HL-60/S4 treated with phorbol 12-myristate 13-acetate at 8.2 ng/mL for 4 days and 3 days (cell line): Measurements from ENCODE around the gene KIAA0319L.

ENCODE experiments used
- in situ Hi-C: fragments of 300-500 bp; cut with MboI; formaldehyde crosslinking; loops from 2 replicates; pipeline ENCODE4 v1.15.0; 2022; ENCODE audit warnings: low sequenced_read_pairs

KIAA0319L gene

DNA sequence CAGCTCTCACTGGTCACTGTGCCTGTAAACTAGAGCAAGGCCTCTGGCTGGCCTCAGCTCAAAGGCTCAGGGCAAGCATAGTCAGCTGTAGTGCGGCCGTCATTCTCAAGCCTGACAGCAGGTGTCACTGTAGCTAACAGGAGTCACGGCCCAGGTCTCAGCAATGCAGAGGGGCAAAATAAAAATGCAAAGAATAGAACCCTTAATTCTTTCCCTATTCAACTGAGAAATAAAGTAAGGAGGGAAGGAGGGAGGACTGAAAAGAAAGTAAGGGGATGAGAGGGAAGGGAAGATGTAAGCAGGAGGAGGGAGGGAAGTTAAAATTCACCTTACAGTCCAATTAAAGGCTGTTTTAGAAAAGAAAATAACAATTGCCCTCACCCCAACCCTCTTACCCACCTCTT lies 106.1 kb downstream of the KIAA0319L start:
- in situ Hi-C loops = no loop called here

- in situ Hi-C loops = no loop called here
These were observed 107.7 kb downstream of the KIAA0319L start for GRCh38 chr1:35449334-35450008.

DNA sequence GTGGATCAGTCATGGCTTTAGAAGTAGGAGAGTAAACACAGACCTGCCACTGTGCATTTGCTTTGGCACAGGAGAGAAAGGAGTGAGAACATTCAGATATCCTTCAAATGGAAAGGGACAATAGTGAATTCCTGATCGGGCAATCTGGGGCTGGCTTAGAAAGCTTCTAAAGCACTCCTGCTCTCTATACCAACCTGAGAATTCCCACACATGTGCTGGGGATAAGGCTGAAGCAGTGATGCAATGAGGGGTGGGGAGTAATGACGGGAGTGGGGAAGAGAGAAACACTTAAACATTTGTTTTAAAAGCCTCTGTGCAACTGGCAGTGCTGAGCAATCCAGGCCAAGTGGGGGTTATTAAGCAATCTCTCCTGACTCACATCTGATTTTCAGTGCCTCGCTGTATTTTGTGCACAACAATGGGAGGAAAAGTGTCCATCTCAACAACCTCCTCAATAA lies 108.8 kb downstream of the KIAA0319L start:
- in situ Hi-C loops = no loop called here

DNA sequence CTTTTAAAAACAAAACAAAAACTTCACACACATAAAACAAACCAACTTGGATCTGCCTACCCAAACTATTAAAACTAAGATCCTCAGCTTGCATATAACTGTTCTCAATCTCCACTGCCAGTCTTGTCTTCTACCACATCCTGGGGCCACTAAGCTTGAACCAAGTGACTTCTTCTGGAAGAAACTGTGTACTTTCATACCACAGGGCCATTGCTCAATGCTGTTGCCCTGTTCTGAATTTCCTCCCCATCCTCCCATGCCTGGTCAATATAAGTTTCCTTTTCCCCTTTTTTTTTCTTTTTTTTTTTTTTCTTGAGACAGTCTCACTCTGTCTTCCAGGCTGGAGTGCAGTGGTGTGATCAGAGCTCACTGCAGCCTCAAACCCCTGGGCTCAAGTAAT lies 109.9 kb downstream of the KIAA0319L start:
- in situ Hi-C loops = no loop called here

DNA sequence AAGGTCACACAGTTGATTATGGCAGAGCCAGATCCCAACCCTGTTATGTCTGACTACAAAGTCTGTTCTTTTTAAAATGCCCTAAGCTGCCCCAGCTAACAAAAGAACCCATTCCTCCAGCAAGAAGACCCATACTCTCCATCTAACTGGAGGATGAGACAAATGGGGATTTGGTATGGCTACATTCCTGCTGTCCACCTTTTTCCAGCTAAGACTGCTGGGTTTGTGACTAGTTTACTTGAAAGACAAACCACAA lies 112.8 kb downstream of the KIAA0319L start:
- in situ Hi-C loops = no loop called here

GRCh38 chr1:35443768-35444518 lies 113.3 kb downstream of the KIAA0319L start:
- in situ Hi-C loops = no loop called here

GRCh38 chr1:35442734-35443133 lies 114.5 kb downstream of the KIAA0319L start:
- in situ Hi-C loops = no loop called here

- in situ Hi-C loops = no loop called here
These were observed 115.2 kb downstream of the KIAA0319L start for GRCh38 chr1:35441926-35442579.

DNA sequence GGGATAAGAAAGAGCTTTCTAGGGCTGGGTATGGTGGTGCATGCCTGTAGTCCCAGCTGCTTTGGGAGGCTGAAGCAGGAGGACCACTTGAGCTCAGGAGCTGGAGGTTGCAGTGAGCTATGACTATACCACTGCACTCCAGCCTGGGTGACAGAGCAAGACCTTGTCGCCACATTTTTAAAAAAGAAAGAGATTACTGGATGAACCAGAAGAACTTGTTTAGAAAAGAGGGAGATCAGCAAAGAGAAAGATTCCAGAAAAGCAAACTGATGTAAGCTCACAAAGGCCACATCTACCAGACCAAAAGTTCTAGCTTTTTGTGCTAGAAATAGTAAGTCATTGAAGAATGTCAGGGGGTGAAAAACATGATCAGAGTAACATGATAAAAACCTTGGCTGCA lies 117.6 kb downstream of the KIAA0319L start:
- in situ Hi-C loops = no loop called here

GRCh38 chr1:35437200-35437599 lies 120.0 kb downstream of the KIAA0319L start:
- in situ Hi-C loops = no loop called here

GRCh38 chr1:35436078-35436477 lies 121.1 kb downstream of the KIAA0319L start:
- in situ Hi-C loops = no loop called here

GRCh38 chr1:35434703-35435102 lies 122.5 kb downstream of the KIAA0319L start:
- in situ Hi-C loops = no loop called here

DNA sequence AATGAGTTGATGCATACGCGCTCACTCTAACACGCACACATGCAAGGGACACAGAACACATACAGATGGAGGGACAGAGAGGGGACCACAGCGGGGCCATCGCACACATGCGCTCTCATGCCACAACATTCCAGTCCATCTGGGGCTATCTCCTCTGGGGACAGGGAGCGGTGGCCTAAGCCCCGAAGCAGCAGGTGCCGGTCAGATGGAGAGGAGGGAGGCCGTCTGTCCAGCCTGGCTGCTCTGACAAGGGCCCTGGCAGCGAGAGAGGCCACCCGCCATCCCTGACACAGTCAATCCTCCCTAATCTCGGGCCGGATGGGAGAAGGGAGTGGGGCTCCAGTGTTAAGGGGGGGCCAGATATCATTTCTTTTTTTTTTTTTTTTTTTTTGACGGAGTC lies 123.5 kb downstream of the KIAA0319L start:
- in situ Hi-C loops = no loop called here

DNA sequence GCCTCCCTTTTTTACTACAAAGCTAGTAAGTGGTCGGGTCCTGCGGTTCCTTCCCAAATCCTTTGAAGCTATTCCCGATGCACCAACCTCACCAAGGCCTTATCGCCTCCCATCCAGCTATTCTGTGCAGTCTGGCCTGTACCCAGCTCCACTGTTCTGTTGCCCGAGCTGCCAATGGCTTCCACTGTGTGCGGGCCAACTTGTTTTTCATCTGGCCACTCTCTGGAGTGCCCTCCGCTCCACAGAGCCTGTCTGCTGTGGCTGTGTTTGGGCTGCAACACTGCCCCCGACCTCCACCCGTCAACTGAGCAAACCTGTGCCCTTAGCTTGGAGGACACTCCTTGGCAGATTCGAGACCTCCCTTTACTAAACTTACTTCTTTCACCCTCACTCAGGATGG lies 125.0 kb downstream of the KIAA0319L start:
- in situ Hi-C loops = no loop called here

- in situ Hi-C loops = no loop called here
These were observed 126.0 kb downstream of the KIAA0319L start for GRCh38 chr1:35431173-35431599.

DNA sequence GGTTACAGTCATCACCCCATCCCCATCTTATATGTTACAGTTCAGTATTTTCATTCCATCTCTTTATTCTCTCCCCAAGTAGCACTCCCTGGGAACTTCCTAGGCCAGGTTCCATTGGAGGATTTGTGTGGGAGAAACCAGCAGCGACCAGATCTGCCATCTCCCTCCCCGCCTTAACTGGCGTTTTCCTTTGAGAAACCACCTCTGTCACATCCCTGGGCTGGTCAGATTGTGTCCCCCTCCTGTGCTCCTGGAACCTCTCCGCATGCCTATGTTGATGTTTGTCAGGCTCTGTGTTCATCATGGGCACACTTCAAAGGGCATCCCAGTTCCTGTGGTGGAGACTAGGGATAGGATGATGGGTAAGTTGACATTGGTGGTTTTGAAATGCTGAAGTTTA lies 126.4 kb downstream of the KIAA0319L start:
- in situ Hi-C loops = no loop called here

DNA sequence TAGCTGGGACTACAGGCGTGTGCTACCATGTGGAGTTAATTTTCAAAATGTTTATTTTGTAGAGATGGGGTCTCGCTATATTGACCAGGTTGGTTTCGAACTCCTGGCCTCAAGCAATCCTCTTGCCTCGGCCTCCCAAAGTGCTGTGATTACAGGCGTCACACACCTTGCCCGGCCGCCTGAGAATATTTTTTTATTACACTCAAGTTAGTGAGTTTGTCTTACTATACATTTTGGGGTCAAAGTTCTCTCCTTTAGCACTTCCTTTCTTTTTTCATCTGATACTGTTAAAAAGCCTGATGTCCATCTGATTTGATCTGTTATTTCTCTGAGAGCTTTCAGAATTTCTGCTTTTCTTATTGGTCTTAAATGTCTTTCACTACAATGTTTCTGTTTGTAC lies 128.8 kb downstream of the KIAA0319L start:
- in situ Hi-C loops = no loop called here

DNA sequence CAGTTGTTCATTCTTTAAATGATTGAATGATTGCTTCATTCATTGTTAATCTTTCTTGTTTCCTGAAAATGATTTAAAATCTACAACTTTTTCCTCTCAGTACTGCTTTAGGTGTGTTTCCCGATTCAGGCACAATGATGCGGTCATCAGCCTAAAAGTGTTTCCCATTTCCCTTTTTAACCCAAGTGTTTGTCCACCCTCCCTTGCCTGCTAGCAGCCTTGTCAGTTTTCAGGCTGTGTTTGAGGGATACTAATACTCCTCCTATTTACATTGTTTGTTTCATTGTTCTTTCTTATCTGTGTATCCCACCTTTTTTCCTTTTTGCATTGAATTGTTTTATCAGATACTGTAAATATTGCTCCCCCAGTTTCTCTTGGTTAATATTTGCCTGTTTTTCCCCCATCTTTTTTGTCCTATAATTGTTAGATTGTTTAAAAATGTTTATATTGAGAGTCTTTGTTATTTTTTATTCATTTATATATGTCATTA lies 131.1 kb downstream of the KIAA0319L start:
- in situ Hi-C loops = no loop called here

DNA sequence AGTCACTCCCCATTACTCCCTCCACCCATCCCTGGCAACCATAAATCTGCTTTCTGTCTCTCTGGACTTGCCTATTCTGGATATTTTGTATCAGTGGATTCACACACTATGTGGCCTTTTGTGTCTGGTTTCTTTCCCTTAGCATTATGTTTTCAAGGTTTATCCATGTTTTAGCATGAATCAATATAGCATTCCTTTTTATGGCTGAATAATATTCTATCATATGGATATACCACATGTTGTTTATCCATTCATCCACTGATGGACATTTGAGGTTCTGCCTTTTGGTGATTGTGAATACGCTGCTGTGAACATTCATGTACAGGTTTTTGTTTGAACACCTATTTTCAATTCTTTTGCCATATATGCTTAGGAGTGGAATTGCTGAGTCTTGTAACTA lies 148.3 kb downstream of the KIAA0319L start:
- in situ Hi-C loops = no loop called here

DNA sequence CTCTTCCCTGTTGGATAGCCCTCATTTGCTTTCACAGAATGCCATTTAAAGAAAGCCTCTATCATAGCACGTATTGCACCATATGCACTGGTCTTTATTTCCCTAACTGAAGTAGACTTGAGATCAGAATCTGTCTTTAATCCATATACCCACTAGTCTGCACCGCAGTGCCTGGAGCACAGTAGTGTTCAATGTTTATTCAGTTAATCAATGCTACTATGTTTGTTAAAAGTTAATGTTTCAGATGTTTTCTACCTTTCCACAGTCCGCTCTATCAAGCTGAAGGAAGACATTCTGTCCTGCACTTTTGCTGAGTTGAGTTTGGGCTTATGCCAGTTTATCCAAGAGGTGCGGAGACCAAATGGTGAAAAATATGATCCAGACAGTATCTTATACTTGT lies 149.5 kb downstream of the KIAA0319L start:
- in situ Hi-C loops = no loop called here

GRCh38 chr1:35406103-35406502 lies 151.1 kb downstream of the KIAA0319L start:
- in situ Hi-C loops = no loop called here

- in situ Hi-C loops = no loop called here
These were observed 156.2 kb downstream of the KIAA0319L start for GRCh38 chr1:35401049-35401448.
